Choroid plexus epithelial cell (primary cell): ENCODE measurements around the gene NRG2.

Source experiments
- DNase-seq: peaks from one replicate; pipeline ENCODE4 v3.0.0-alpha.2; 2010; ENCODE audit warnings: low read depth
- H3K4me3 ChIP-seq: 2 replicates; pipeline ENCODE4 v1.5.1; 2011; ENCODE audit warnings: low read depth, mild to moderate bottlenecking, control low read depth, low read length, moderate library complexity
- CTCF ChIP-seq: conservative IDR thresholded peaks from 2 replicates; pipeline ENCODE4 v1.5.1; 2011; ENCODE audit warnings: low read depth, mild to moderate bottlenecking, control low read depth, inconsistent platforms, low read length, moderate library complexity

NRG2 gene

GRCh38 chr5:139806726-139807646, 236.1 kb downstream of the NRG2 start:
- no peak for TF ChIP-seq CTCF
- no peak for DNase-seq
- H3K4me3 ChIP-seq: no peak overlapping the region

GRCh38 chr5:139806111-139806510, 237.0 kb downstream of the NRG2 start:
- H3K4me3 ChIP-seq: no peak overlapping the region
- TF ChIP-seq CTCF: no peak
- no peak for DNase-seq

- no peak for TF ChIP-seq CTCF
Measured at GRCh38 chr5:139805545-139805944, 237.6 kb downstream of the NRG2 start.

GRCh38 chr5:139804800-139805397, 238.2 kb downstream of the NRG2 start:
- no peak overlapping the region for H3K4me3 ChIP-seq
- TF ChIP-seq CTCF: no peak
- DNase-seq: no peak

More at GRCh38 chr5:139805545-139805944, 237.6 kb downstream of the NRG2 start:
- DNase-seq: no peak
- no peak overlapping the region for H3K4me3 ChIP-seq

GRCh38 chr5:139803978-139804377, 239.1 kb downstream of the NRG2 start:
- TF ChIP-seq CTCF: no peak
- H3K4me3 ChIP-seq: no peak overlapping the region
- DNase-seq: no peak

GRCh38 chr5:139799359-139799758, 243.7 kb downstream of the NRG2 start:
- no peak for DNase-seq
- no peak overlapping the region for H3K4me3 ChIP-seq
- no peak for TF ChIP-seq CTCF
